GM23338 (cell line): Measurements from ENCODE around the gene CD3D.

Experiments
- CREB1 ChIP-seq: fragments of 250-450 bp; sonication (Bioruptor Pico); IDR thresholded peaks from 2 replicates; pipeline ENCODE4 v1.5.0; 2020; ENCODE audit warnings: low read depth, mild to moderate bottlenecking, moderate library complexity
- CTCF ChIP-seq, 2 experiments: fragments of 200-600 bp in 1 of 2; sonication (generic) in 1 of 2; conservative IDR thresholded peaks; 2 replicates each; pipeline versions ENCODE4 v1.5.1 to v1.6.1; 2016 to 2017; ENCODE audit warnings: antibody characterized with exemption in 2 of 2, low read depth in 2 of 2, mild to moderate bottlenecking in 2 of 2, moderate library complexity in 1 of 2
- EZH2phosphoT487 ChIP-seq: fragments of 200-600 bp; sonication (generic); IDR thresholded peaks from one replicate; pipeline ENCODE4 v1.8.1; 2018; ENCODE audit warnings: antibody characterized with exemption; ENCODE audit not compliant: unreplicated experiment
- POLR2AphosphoS5 ChIP-seq: IDR thresholded peaks from 2 replicates; pipeline ENCODE4 v1.6.1; 2016; ENCODE audit warnings: antibody characterized with exemption, low read depth

GRCh38 chr11:118305726-118306125 lies 36.8 kb downstream of the CD3D start:
- TF ChIP-seq CTCF (conservative IDR thresholded peaks at IDR 0.05; ENCODE audit: low read depth in 2 of 2) (no peak), CREB1 (no peak), POLR2AphosphoS5 (no peak), EZH2phosphoT487 (no peak)
